Small intestine (tissue), 7 donors: ENCODE measurements around the gene EYS. TPM values are rescaled to one million over a fixed set of nuclear protein-coding genes. Genes with fewer than 3 reads are reported as not detected.
A peak's percentile ranks its signal among the peaks of the same experiment; 100 is the strongest.
"Not testable (repeated sequence)": the region's sequence is repeated elsewhere in the genome, so short reads cannot be mapped to it uniquely, and the experiment has no call there.

Experiments used
- DNase-seq, 2 donors: peaks; one replicate each; pipeline versions ENCODE4 v3.0.0 to v3.0.0-alpha.2; 2013
- FAIRE-seq: peaks from 2 replicates; lab custom pipeline; 2012; peaks lifted over from hg19 to GRCh38; lab: Jason Lieb, UNC
- H3K27ac ChIP-seq, 3 donors: one replicate each; pipeline ENCODE4 v1.5.1; 2013; ENCODE audit warnings: low read length in 2 of 3, mild to moderate bottlenecking in 2 of 3, control low read depth in 1 of 3, inconsistent platforms in 1 of 3, low read depth in 1 of 3, moderate library complexity in 1 of 3
- H3K27me3 ChIP-seq, 3 donors: one replicate each; pipeline ENCODE4 v1.6.1; 2013; ENCODE audit warnings: low read length in 3 of 3, inconsistent platforms in 1 of 3; ENCODE audit not compliant: control insufficient read depth in 3 of 3, insufficient read depth in 3 of 3
- H3K36me3 ChIP-seq, 3 donors: one replicate each; pipeline ENCODE4 v1.6.1; 2013; ENCODE audit warnings: low read length in 3 of 3, inconsistent platforms in 1 of 3, low read depth in 1 of 3, mild to moderate bottlenecking in 1 of 3, moderate library complexity in 1 of 3; ENCODE audit not compliant: control insufficient read depth in 3 of 3, insufficient read depth in 2 of 3
- H3K4me1 ChIP-seq, 3 donors: one replicate each; pipeline ENCODE4 v1.6.1; 2013; ENCODE audit warnings: low read length in 2 of 3, inconsistent platforms in 1 of 3, low read depth in 1 of 3, mild to moderate bottlenecking in 1 of 3, moderate library complexity in 1 of 3; ENCODE audit not compliant: control insufficient read depth in 3 of 3, insufficient read depth in 2 of 3
- H3K4me3 ChIP-seq, 3 donors: one replicate each; pipeline ENCODE4 v1.5.1; 2013; ENCODE audit warnings: low read length in 3 of 3, control low read depth in 1 of 3, inconsistent platforms in 1 of 3, low read depth in 1 of 3, mild to moderate bottlenecking in 1 of 3, moderate library complexity in 1 of 3
- H3K9me3 ChIP-seq, 2 donors: one replicate each; pipeline ENCODE4 v1.6.1; 2013; ENCODE audit warnings: low read depth in 1 of 2, low read length in 1 of 2; ENCODE audit not compliant: control insufficient read depth in 2 of 2, insufficient read depth in 1 of 2
- WGBS, 3 donors: extraction: QIAGEN DNeasy Blood & Tissue Kit; methylation state at CpG; one replicate each; pipeline ENCODE4 v1.1.7; 2013; 5-methylcytosine and 5-hydroxymethylcytosine counted together
- polyA plus RNA-seq, 4 donors: library from polyadenylated mRNA; stranded (reverse) in 3 of 4; unstranded in 1 of 4; fragments of 200-250 nt in 3 of 4; fragments of 120-200 nt in 1 of 4; gene quantifications; one replicate each; pipeline versions ENCODE4 v1.2.1 to v1.2.3, GENCODE V29; 2013
- donor health status: healthy with polysubstance abuse.
- donor health status: control.
- donor health status: control.
- donor health status: Bipolar disorder and iron deficiency.
- donor health status: healthy.

The EYS gene
- polyA plus RNA-seq, 4 donors, result 0.78 TPM; not detected in 3

DNA sequence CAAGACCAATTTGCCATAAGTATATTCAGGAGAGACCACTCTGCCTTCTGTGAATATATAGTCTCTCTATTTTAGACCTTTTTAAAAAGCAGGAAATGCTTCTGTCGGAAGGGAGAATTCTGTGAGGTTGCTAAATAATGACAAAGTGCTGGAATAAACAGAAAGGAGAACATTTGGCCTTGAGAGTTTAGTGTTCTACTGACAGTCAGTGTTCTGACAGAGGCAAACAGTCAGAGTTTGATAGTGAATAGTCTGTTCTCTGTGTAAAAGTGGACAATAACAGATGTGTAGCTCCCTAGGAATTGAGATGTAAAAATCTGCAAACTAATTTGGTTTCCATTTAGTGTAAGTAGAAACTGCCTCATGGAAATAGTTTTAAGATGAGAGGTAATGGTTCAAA, 1850.8 kb downstream of the EYS start:
- 39 to 77% (median 52%) methylated on average over 1 of the region's 1 CpG for WGBS, 3 donors
- no peak for FAIRE-seq
- no peaks in the 10 kb centered on the region for H3K4me1 ChIP-seq
- no peaks in the 10 kb centered on the region for H3K9me3 ChIP-seq
- H3K27ac ChIP-seq, result no peak overlapping the region
- DNase-seq, result no peak
- H3K27me3 ChIP-seq, result no peaks in the 10 kb centered on the region
- no peak overlapping the region for H3K4me3 ChIP-seq
- H3K36me3 ChIP-seq, result no peaks in the 10 kb centered on the region

DNA sequence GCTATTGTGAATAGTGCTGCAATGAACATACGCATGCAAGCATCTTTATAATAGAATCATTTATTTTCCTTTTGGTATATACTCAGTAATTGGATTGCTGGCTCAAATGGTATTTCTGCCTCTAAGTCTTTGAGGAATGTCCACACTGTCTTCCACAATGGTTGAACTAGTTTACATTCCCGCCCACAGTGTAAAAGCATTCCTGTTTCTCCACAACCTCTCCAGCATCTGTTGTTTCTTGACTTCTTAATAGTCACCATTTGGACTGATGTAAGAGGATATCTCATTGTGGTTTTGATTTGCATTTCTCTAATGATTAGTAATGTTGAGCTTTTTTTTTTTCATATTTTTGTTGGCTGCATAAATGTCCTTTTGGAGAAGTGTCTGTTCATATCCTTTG, 1862.7 kb downstream of the EYS start:
- H3K36me3 ChIP-seq, result no peaks in the 10 kb centered on the region
- H3K9me3 ChIP-seq, result no peaks in the 10 kb centered on the region
- no peak overlapping the region for H3K27ac ChIP-seq
- no peak for DNase-seq
- H3K27me3 ChIP-seq, result no peaks in the 10 kb centered on the region
- H3K4me3 ChIP-seq, result no peak overlapping the region
- WGBS, 3 donors, result 93 to 97% (median 94%) methylated on average over 2 of the region's 2 CpGs
- H3K4me1 ChIP-seq, result no peaks in the 10 kb centered on the region
- no peak for FAIRE-seq

DNA sequence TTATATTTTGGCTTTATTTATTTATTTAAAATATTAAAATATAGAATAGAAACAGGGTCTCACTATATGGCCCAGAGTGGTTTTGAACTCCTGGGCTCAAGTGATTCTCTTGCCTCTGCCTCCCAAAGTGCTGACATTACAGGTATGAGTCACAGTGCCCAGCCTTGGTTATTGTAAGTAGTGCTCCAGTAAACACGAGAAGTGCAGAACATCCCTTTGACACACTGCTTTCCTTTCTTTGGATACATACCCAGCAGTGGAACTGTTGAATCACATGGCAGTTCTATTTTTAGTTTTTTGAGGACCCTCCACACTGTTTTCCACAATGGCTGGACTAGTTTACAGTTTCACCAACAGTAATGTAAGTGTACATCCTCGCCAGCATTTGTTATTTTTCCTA, 1867.5 kb downstream of the EYS start:
- H3K4me3 ChIP-seq, result no peak overlapping the region
- FAIRE-seq (no peak), DNase-seq (no peak)
- no peaks in the 10 kb centered on the region for H3K36me3 ChIP-seq
- no peaks in the 10 kb centered on the region for H3K27me3 ChIP-seq
- no peaks in the 10 kb centered on the region for H3K9me3 ChIP-seq
- H3K4me1 ChIP-seq, result no peaks in the 10 kb centered on the region
- no peak overlapping the region for H3K27ac ChIP-seq
- WGBS, 3 donors, result 61 to 74% (median 67%) methylated on average over 2 of the region's 2 CpGs

DNA sequence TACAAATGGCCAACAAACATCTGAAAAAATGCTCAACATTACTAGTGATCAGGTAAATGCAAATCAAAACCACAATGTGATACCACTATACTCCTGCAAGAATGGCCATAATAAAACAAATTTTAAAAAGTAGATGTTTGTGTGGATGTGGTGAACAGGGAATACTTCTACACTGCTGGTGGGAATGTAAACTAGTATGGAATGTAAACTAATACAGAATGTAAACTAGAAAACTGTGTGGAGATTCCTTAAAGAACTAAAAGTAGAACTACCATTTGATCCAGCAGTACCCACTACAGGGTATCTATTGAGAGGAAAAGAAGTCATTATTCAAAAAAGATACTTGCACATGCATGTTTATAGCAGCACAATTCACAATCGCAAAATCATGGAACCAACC, 1878.3 kb downstream of the EYS start:
- WGBS, 3 donors, result 89 to 100% (median 95%) methylated on average over 1 of the region's 1 CpG
- FAIRE-seq, result not testable (repeated sequence)

DNA sequence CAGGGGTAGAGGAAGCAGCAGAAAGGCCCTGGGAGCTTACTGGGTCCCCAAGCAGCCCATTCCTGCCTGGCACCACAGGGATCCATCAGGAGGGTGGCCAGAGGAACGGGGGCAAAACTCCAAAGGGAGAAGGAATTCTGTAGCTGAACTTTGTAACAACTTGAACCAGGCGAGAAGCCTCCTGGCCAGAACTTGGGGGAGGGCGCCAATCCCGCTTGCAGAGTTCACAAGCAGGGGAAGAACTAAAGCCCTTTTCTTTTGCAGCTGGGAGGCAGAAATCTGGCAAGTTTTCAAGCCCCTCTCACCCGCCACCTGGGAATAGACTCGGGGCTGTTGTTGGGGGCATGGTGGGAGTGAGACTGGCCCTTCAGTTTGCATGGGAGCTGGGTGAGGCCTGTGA, 1882.3 kb downstream of the EYS start:
- no peak for FAIRE-seq

More for the DNA sequence above, 1878.3 kb downstream of the EYS start:
- not testable (repeated sequence) for H3K27ac ChIP-seq, H3K4me1 ChIP-seq, H3K4me3 ChIP-seq, H3K27me3 ChIP-seq, DNase-seq, H3K36me3 ChIP-seq
- H3K9me3 ChIP-seq, result peaks cover 0 to 19% of the 10 kb centered on the region in 2 donors

DNA sequence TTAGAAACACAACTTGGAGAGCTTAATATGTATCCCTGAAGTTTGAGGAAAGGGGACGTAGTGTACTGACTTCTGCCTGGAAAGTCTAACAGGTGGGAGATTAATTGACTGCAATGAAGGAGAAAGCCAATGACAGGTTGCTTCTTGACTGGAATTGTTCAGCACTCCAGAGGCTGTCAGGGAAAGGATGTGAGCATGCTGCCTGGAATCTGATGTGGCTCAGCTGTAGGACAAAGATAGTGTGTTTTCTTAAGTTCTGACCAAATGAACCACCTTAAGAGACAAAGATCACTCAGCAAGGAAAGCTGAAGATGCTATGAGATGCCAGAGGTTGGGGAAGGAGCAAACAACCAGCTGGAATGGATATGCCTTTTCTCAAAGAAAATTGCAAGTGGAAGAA, 1885.6 kb downstream of the EYS start:
- Histone ChIP-seq H3K27me3 (no peaks in the 10 kb centered on the region), H3K9me3 (peaks cover 0 to 11% of the 10 kb centered on the region in 2 donors), H3K27ac (no peak overlapping the region), H3K4me3 (no peak overlapping the region), H3K36me3 (no peaks in the 10 kb centered on the region), H3K4me1 (peaks cover 0 to 4% (median 0%) of the 10 kb centered on the region in 3 donors)
- DNase-seq (no peak), FAIRE-seq (no peak)
- 57 to 82% (median 66%) methylated on average over 1 of the region's 1 CpG for WGBS, 3 donors

More for the DNA sequence above, 1882.3 kb downstream of the EYS start:
- no peak for DNase-seq
- H3K4me1 ChIP-seq, result no peaks in the 10 kb centered on the region
- 69 to 81% (median 80%) methylated on average over 6 of the region's 6 CpGs for WGBS, 3 donors
- no peak overlapping the region for H3K27ac ChIP-seq
- peaks cover 0 to 17% of the 10 kb centered on the region in 2 donors for H3K9me3 ChIP-seq
- H3K4me3 ChIP-seq, result no peak overlapping the region
- no peaks in the 10 kb centered on the region for H3K36me3 ChIP-seq
- no peaks in the 10 kb centered on the region for H3K27me3 ChIP-seq

DNA sequence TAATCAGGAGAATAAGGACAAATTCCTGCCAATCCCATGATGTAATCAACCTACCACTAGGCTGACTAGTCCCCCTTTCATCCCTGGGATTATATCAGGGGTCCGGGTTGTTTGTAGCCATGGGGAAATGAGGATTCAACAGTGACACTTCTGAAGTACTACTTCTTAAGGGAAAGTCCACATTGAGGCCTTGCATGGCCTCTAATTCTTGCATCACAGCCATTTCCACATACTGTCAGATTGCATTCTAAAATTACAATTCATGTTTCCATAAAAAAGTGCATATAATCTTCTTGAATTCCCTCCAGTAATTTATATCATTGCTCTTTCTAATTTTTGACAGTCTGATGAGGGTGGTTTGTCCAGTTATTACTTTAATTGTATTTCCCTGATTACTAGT, 1887.2 kb downstream of the EYS start:
- Histone ChIP-seq H3K4me1 (peaks cover 0 to 4% (median 0%) of the 10 kb centered on the region in 3 donors), H3K9me3 (peaks cover 0 to 2% of the 10 kb centered on the region in 2 donors), H3K27me3 (no peaks in the 10 kb centered on the region), H3K27ac (no peak overlapping the region), H3K4me3 (no peak overlapping the region), H3K36me3 (no peaks in the 10 kb centered on the region)
- FAIRE-seq, result no peak
- no peak for DNase-seq
- 85 to 88% (median 85%) methylated on average over 1 of the region's 1 CpG for WGBS, 3 donors

DNA sequence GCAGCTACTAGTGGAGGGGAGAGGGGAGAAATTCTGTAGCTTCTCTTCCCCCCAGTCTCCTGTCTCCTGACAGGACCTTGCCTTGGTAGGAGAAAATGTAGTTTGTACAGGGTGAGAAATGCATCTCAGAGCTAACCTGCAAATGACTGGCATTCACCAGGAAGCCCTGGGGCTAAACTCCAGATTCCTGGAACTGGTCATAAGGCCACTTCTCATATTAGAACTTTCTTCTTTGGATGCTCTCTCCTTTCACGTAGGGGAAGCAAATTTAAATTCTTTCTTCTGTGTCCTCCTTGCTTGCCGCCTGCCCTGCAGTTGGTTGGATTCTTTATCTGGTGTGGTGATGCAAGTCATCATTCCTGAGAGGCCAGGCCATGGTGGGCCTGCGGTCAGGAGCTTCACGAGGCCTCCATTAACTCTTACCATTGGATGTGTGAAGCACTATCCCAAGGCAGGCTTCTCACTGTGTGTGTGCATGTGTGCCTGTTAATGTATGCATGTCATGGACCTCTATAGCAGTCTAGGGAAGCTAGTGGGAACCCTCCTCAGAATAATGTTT, 1889.5 kb downstream of the EYS start:
- Histone ChIP-seq H3K4me1 (peaks cover 0 to 4% (median 0%) of the 10 kb centered on the region in 3 donors), H3K27me3 (no peaks in the 10 kb centered on the region), H3K27ac (no peak overlapping the region), H3K36me3 (no peaks in the 10 kb centered on the region), H3K4me3 (no peak overlapping the region), H3K9me3 (no peaks in the 10 kb centered on the region)
- FAIRE-seq, result no peak
- no peak for DNase-seq
- 90 to 96% (median 93%) methylated on average over 4 of the region's 4 CpGs for WGBS, 3 donors

DNA sequence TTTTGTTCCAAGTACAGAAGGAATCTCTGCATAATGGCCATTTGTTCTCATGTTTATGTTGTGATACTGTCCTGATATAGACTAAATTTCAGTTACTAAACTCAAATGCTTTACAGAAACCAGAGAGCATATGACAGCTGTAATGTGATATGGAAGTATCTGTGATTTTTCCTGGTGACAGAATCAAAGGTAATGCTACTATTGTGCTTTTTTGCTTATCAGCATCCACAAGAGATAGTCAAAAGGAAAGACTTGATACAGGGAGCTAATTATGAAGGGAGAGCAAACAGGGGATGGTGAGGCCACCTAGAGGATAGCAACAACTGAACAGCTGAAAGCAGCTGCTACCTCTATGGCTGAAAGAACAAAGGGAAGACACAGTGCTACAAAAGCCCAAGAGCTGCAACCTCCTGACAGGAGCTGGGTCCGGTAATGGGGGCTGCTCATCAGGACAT, 1890.0 kb downstream of the EYS start:
- DNase-seq, result peak; percentile 12 to 29

More for the DNA sequence above, 1890.0 kb downstream of the EYS start:
- FAIRE-seq, result no peak
- Histone ChIP-seq H3K4me1 (peaks cover 0 to 4% (median 0%) of the 10 kb centered on the region in 3 donors), H3K36me3 (no peaks in the 10 kb centered on the region), H3K9me3 (no peaks in the 10 kb centered on the region), H3K27me3 (no peaks in the 10 kb centered on the region), H3K4me3 (no peak overlapping the region), H3K27ac (no peak overlapping the region)
- WGBS, 3 donors, result 22 to 80% (median 45%) methylated on average over 1 of the region's 1 CpG
